NOMO-1 treated with DMSO at 0.1 percent for 48 hours (cell line): ENCODE data around the gene COQ8A.

ENCODE experiments used
- DNase-seq: peaks from one replicate; lab custom pipeline; 2025; ENCODE audit not compliant: unreplicated experiment; lab: John Stamatoyannopoulos, UW

The COQ8A gene

GRCh38 chr1:226940029-226940805 lies at the start of gene COQ8A:
Gene COQ8A, plus strand, starts transcription at chr1:226940294. Its CDS starts 21,092 bp downstream, at chr1:226961386.
- DNase-seq, result peak; percentile 99

- no peak for DNase-seq
Measured at GRCh38 chr1:226890331-226891108, 49.6 kb upstream of the COQ8A start.

GRCh38 chr1:226891346-226891745 lies 48.7 kb upstream of the COQ8A start:
- no peak for DNase-seq

- no peak for DNase-seq
Measured at GRCh38 chr1:226891846-226892523, 48.1 kb upstream of the COQ8A start.

- no peak for DNase-seq
Measured at GRCh38 chr1:226892524-226892875, 47.6 kb upstream of the COQ8A start.

GRCh38 chr1:226893936-226894335 lies 46.2 kb upstream of the COQ8A start:
- no peak for DNase-seq

- no peak for DNase-seq
Measured at GRCh38 chr1:226894826-226895225, 45.3 kb upstream of the COQ8A start.

GRCh38 chr1:226895644-226896043 lies 44.5 kb upstream of the COQ8A start:
- no peak for DNase-seq

- no peak for DNase-seq
Measured at GRCh38 chr1:226898246-226898645, 41.8 kb upstream of the COQ8A start.

GRCh38 chr1:226901421-226901820 lies 38.7 kb upstream of the COQ8A start:
- no peak for DNase-seq

GRCh38 chr1:226902601-226903000 lies 37.5 kb upstream of the COQ8A start:
- no peak for DNase-seq

- DNase-seq, result no peak
Measured at GRCh38 chr1:226903819-226904716, 36.0 kb upstream of the COQ8A start.

- no peak for DNase-seq
Measured at GRCh38 chr1:226904772-226905171, 35.3 kb upstream of the COQ8A start.

GRCh38 chr1:226908419-226908818 lies 31.7 kb upstream of the COQ8A start:
- no peak for DNase-seq

- no peak for DNase-seq
Measured at GRCh38 chr1:226908913-226909312, 31.2 kb upstream of the COQ8A start.

GRCh38 chr1:226912587-226913176 lies 27.4 kb upstream of the COQ8A start:
- no peak for DNase-seq

GRCh38 chr1:226915672-226915995 lies 24.5 kb upstream of the COQ8A start:
- no peak for DNase-seq

GRCh38 chr1:226916497-226916896 lies 23.6 kb upstream of the COQ8A start:
- no peak for DNase-seq

GRCh38 chr1:226919587-226919986 lies 20.5 kb upstream of the COQ8A start:
- no peak for DNase-seq

- no peak for DNase-seq
Measured at GRCh38 chr1:226919995-226920394, 20.1 kb upstream of the COQ8A start.
